Suprapubic skin (tissue), 4 donors: ENCODE results near the gene TTLL7. TPM values are rescaled to one million over a fixed set of nuclear protein-coding genes. Genes with fewer than 3 reads are reported as not detected.

Source experiments
- DNase-seq, 2 donors: peaks; one replicate each; pipeline ENCODE4 v3.0.0-alpha.2; 2019; ENCODE audit warnings: low spot score in 2 of 2
- H3K27ac ChIP-seq: fragments of 200-600 bp; sonication (generic); one replicate; pipeline ENCODE4 v1.5.1; 2019
- H3K27me3 ChIP-seq: fragments of 200-600 bp; sonication (generic); one replicate; pipeline ENCODE4 v1.5.1; 2019
- H3K36me3 ChIP-seq: fragments of 200-600 bp; sonication (generic); one replicate; pipeline ENCODE4 v1.5.1; 2019
- H3K4me1 ChIP-seq: fragments of 200-600 bp; sonication (generic); one replicate; pipeline ENCODE4 v1.5.1; 2019
- H3K4me3 ChIP-seq: fragments of 200-600 bp; sonication (generic); one replicate; pipeline ENCODE4 v1.5.1; 2019; ENCODE audit warnings: mild to moderate bottlenecking
- H3K9me3 ChIP-seq: fragments of 200-600 bp; sonication (generic); one replicate; pipeline ENCODE4 v1.5.1; 2019
- CTCF ChIP-seq, 2 donors: fragments of 200-600 bp in 1 of 2; fragments of 450-650 bp in 1 of 2; sonication (generic) in 1 of 2; IDR thresholded peaks; one replicate each; pipeline ENCODE4 v1.5.1; 2016 to 2019; ENCODE audit warnings: antibody characterized with exemption in 2 of 2, mild to moderate bottlenecking in 1 of 2, moderate library complexity in 1 of 2
- EP300 ChIP-seq: sonication (generic); formaldehyde crosslinking; IDR thresholded peaks from one replicate; pipeline ENCODE4 v1.6.1; 2017; ENCODE audit warnings: antibody characterized with exemption
- POLR2A ChIP-seq, 2 donors: fragments of 450-650 bp; IDR thresholded peaks; one replicate each; pipeline ENCODE4 v1.6.1; 2017; ENCODE audit warnings: antibody characterized with exemption in 2 of 2, mild to moderate bottlenecking in 2 of 2, moderate library complexity in 2 of 2
- POLR2AphosphoS5 ChIP-seq, 3 donors: sonication (generic); formaldehyde crosslinking; IDR thresholded peaks; one replicate each; pipeline ENCODE4 v1.6.1; 2017; ENCODE audit warnings: antibody characterized with exemption in 3 of 3
- WGBS: methylation state at CpG from one replicate; pipeline ENCODE4 v1.1.5; 2018; 5-methylcytosine and 5-hydroxymethylcytosine counted together
- total RNA-seq, 4 donors: library from RNA; depleted of rRNA; stranded (reverse); fragments of >200 nt; gene quantifications; one replicate each; pipeline ENCODE4 v1.1.0, GENCODE V29; 2016

TTLL7 gene
- total RNA-seq, 4 donors from 2014 or later: 1.5 to 3.1 (median 2.3) TPM

- 94% methylated on average over 4 of the region's 4 CpGs for WGBS
- Histone ChIP-seq H3K27ac (no peak overlapping the region), H3K4me3 (no peak overlapping the region), H3K27me3 (no peaks in the 10 kb centered on the region), H3K9me3 (no peaks in the 10 kb centered on the region), H3K36me3 (no peaks in the 10 kb centered on the region), H3K4me1 (peaks cover 3% of the 10 kb centered on the region)
- no peak for DNase-seq
- TF ChIP-seq POLR2A (IDR thresholded peaks at IDR 0.05) (no peak), CTCF (IDR thresholded peaks at IDR 0.05) (no peak), EP300 (no peak), POLR2AphosphoS5 (IDR thresholded peaks at IDR 0.05) (no peak)
Observed at GRCh38 chr1:83932281-83932680, 66.7 kb downstream of the TTLL7 start.

- TF ChIP-seq POLR2A (IDR thresholded peaks at IDR 0.05) (no peak), POLR2AphosphoS5 (IDR thresholded peaks at IDR 0.05) (no peak), CTCF (IDR thresholded peaks at IDR 0.05) (peak; percentile 22 to 50), EP300 (no peak)
- no peaks in the 10 kb centered on the region for H3K9me3 ChIP-seq
- H3K27ac ChIP-seq: no peak overlapping the region
- H3K36me3 ChIP-seq: no peaks in the 10 kb centered on the region
- no peaks in the 10 kb centered on the region for H3K27me3 ChIP-seq
- no peak for DNase-seq
- H3K4me3 ChIP-seq: no peak overlapping the region
- H3K4me1 ChIP-seq: peaks cover 3% of the 10 kb centered on the region
- 2% methylated on average over 2 of the region's 2 CpGs for WGBS
Observed at GRCh38 chr1:83931658-83932253, 67.2 kb downstream of the TTLL7 start.

GRCh38 chr1:83929184-83929583 lies 69.7 kb downstream of the TTLL7 start:
- no peaks in the 10 kb centered on the region for H3K9me3 ChIP-seq
- no peak for DNase-seq
- 82% methylated on average over 1 of the region's 1 CpG for WGBS
- H3K4me1 ChIP-seq: peaks cover 3% of the 10 kb centered on the region
- TF ChIP-seq EP300: no peak
- no peak for TF ChIP-seq POLR2A (IDR thresholded peaks at IDR 0.05)
- TF ChIP-seq CTCF (IDR thresholded peaks at IDR 0.05): no peak
- no peak for TF ChIP-seq POLR2AphosphoS5 (IDR thresholded peaks at IDR 0.05)
- H3K27ac ChIP-seq: no peak overlapping the region
- H3K36me3 ChIP-seq: no peaks in the 10 kb centered on the region
- H3K4me3 ChIP-seq: no peak overlapping the region
- no peaks in the 10 kb centered on the region for H3K27me3 ChIP-seq

GRCh38 chr1:83928396-83928795 lies 70.5 kb downstream of the TTLL7 start:
- TF ChIP-seq POLR2A (IDR thresholded peaks at IDR 0.05) (no peak), POLR2AphosphoS5 (IDR thresholded peaks at IDR 0.05) (no peak), EP300 (no peak), CTCF (IDR thresholded peaks at IDR 0.05) (no peak)
- Histone ChIP-seq H3K9me3 (no peaks in the 10 kb centered on the region), H3K27me3 (no peaks in the 10 kb centered on the region), H3K27ac (no peak overlapping the region), H3K4me3 (no peak overlapping the region), H3K36me3 (no peaks in the 10 kb centered on the region), H3K4me1 (peaks cover 3% of the 10 kb centered on the region)
- DNase-seq: no peak

- Histone ChIP-seq H3K36me3 (no peaks in the 10 kb centered on the region), H3K4me1 (peaks cover 3% of the 10 kb centered on the region), H3K27me3 (no peaks in the 10 kb centered on the region), H3K4me3 (no peak overlapping the region), H3K9me3 (no peaks in the 10 kb centered on the region), H3K27ac (no peak overlapping the region)
- DNase-seq: no peak
- WGBS: 36% methylated on average over 1 of the region's 1 CpG
- TF ChIP-seq POLR2A (IDR thresholded peaks at IDR 0.05) (no peak), CTCF (IDR thresholded peaks at IDR 0.05) (no peak), EP300 (no peak), POLR2AphosphoS5 (IDR thresholded peaks at IDR 0.05) (no peak)
Observed at GRCh38 chr1:83927701-83928100, 71.2 kb downstream of the TTLL7 start.
